Right atrium auricular region (tissue), 2 donors: ENCODE measurements around the gene DOP1B. TPM values are rescaled to one million over a fixed set of nuclear protein-coding genes. Genes with fewer than 3 reads are reported as not detected.

Experiments used
- DNase-seq: peaks from one replicate; pipeline ENCODE4 v3.0.0-alpha.2; 2019; ENCODE audit warnings: low spot score
- H3K27ac ChIP-seq, 2 donors: fragments of 200-600 bp; sonication (generic); 1 replicate in 1 of 2; 2 replicates in 1 of 2; pipeline ENCODE4 v1.5.1; 2016 to 2019
- H3K27me3 ChIP-seq, 2 donors: fragments of 200-600 bp; sonication (generic); one replicate each; pipeline versions ENCODE4 v1.5.1 to v1.6.0; 2017 to 2019
- H3K36me3 ChIP-seq: fragments of 200-600 bp; sonication (generic); one replicate; pipeline ENCODE4 v1.5.1; 2016
- H3K4me1 ChIP-seq, 2 donors: fragments of 200-600 bp; sonication (generic); one replicate each; pipeline versions ENCODE4 v1.5.1 to v1.6.0; 2017 to 2019
- H3K4me3 ChIP-seq, 2 donors: fragments of 200-600 bp; sonication (generic); 1 replicate in 1 of 2; 2 replicates in 1 of 2; pipeline ENCODE4 v1.5.1; 2017 to 2019; ENCODE audit warnings: mild to moderate bottlenecking in 1 of 2, moderate library complexity in 1 of 2
- H3K9me3 ChIP-seq, 2 donors: fragments of 200-600 bp; sonication (generic); one replicate each; pipeline ENCODE4 v1.5.1; 2019
- CTCF ChIP-seq, 2 donors: fragments of 200-600 bp; sonication (generic); IDR thresholded peaks; one replicate each; pipeline ENCODE4 v1.5.1; 2019; ENCODE audit warnings: antibody characterized with exemption in 2 of 2
- total RNA-seq, 2 donors: library from RNA; depleted of rRNA; stranded (reverse); fragments of >200 nt; gene quantifications; one replicate each; pipeline ENCODE4 v1.1.0, GENCODE V29; 2016

DOP1B gene
- total RNA-seq: 1 to 10 TPM; 4.0 to 4.9 TPM

GRCh38 chr21:36156815-36157670, at the start of gene DOP1B:
DOP1B (plus strand) TSS chr21:36156824; CDS start chr21:36164734, 7,910 bp downstream.
- Histone ChIP-seq H3K9me3 (no peaks in the 10 kb centered on the region), H3K27me3 (no peaks in the 10 kb centered on the region), H3K27ac (peak within 1 kb of the TSS; percentile 81 to 84), H3K4me3 (peak within 1 kb of the TSS; percentile 91 to 99), H3K36me3 (no peaks in the 10 kb centered on the region), H3K4me1 (peaks cover 0 to 16% of the 10 kb centered on the region in 2 donors)
- TF ChIP-seq CTCF (IDR thresholded peaks at IDR 0.05): peak in 1 of 2 donors; percentile 9
- no peak for DNase-seq

- Histone ChIP-seq H3K4me3 (no peak overlapping the region), H3K4me1 (peaks cover 0 to 11% of the 10 kb centered on the region in 2 donors), H3K27ac (no peak overlapping the region), H3K9me3 (no peaks in the 10 kb centered on the region), H3K27me3 (no peaks in the 10 kb centered on the region), H3K36me3 (no peaks in the 10 kb centered on the region)
- DNase-seq: no peak
- TF ChIP-seq CTCF (IDR thresholded peaks at IDR 0.05): no peak
Observed at GRCh38 chr21:36109868-36110267, 46.8 kb upstream of the DOP1B start.

- Histone ChIP-seq H3K27me3 (no peaks in the 10 kb centered on the region), H3K27ac (no peak overlapping the region), H3K36me3 (no peaks in the 10 kb centered on the region), H3K9me3 (no peaks in the 10 kb centered on the region), H3K4me3 (no peak overlapping the region), H3K4me1 (peaks cover 0 to 11% of the 10 kb centered on the region in 2 donors)
- no peak for DNase-seq
- no peak for TF ChIP-seq CTCF (IDR thresholded peaks at IDR 0.05)
Observed at GRCh38 chr21:36111238-36111637, 45.4 kb upstream of the DOP1B start.

GRCh38 chr21:36113647-36114428, 42.8 kb upstream of the DOP1B start:
- no peak for TF ChIP-seq CTCF (IDR thresholded peaks at IDR 0.05)
- no peak overlapping the region for H3K4me3 ChIP-seq

GRCh38 chr21:36115138-36115730, 41.4 kb upstream of the DOP1B start:
- H3K9me3 ChIP-seq: no peaks in the 10 kb centered on the region

More at GRCh38 chr21:36113647-36114428, 42.8 kb upstream of the DOP1B start:
- DNase-seq: no peak
- Histone ChIP-seq H3K27ac (no peak overlapping the region), H3K36me3 (no peaks in the 10 kb centered on the region), H3K4me1 (peaks cover 0 to 11% of the 10 kb centered on the region in 2 donors), H3K9me3 (no peaks in the 10 kb centered on the region), H3K27me3 (no peaks in the 10 kb centered on the region)

More at GRCh38 chr21:36115138-36115730, 41.4 kb upstream of the DOP1B start:
- Histone ChIP-seq H3K36me3 (no peaks in the 10 kb centered on the region), H3K4me3 (no peak overlapping the region), H3K27me3 (no peaks in the 10 kb centered on the region), H3K27ac (no peak overlapping the region), H3K4me1 (peaks cover 0 to 11% of the 10 kb centered on the region in 2 donors)
- DNase-seq: no peak
- no peak for TF ChIP-seq CTCF (IDR thresholded peaks at IDR 0.05)
